Transverse colon (tissue), 4 donors: ENCODE data around the gene MCRIP2.

Experiments used
- CTCF ChIP-seq, 5 experiments: fragments of 200-600 bp in 3 of 5; fragments of 450-650 bp in 2 of 5; sonication (generic) in 3 of 5; IDR thresholded peaks; 1 replicate in 2 of 5; 2 replicates in 3 of 5; pipeline ENCODE4 v1.5.1; 2016 to 2017; ENCODE audit warnings: antibody characterized with exemption in 5 of 5, inconsistent platforms in 3 of 5, mild to moderate bottlenecking in 2 of 5, moderate library complexity in 1 of 5
- EP300 ChIP-seq: sonication (generic); formaldehyde crosslinking; IDR thresholded peaks from one replicate; pipeline ENCODE4 v1.6.1; 2017; ENCODE audit warnings: antibody characterized with exemption, low read depth
- POLR2A ChIP-seq: fragments of 450-650 bp; IDR thresholded peaks from one replicate; pipeline ENCODE4 v1.6.1; 2016; ENCODE audit warnings: antibody characterized with exemption, mild to moderate bottlenecking, moderate library complexity
- POLR2AphosphoS5 ChIP-seq, 3 donors: sonication (generic); formaldehyde crosslinking; IDR thresholded peaks; one replicate each; pipeline ENCODE4 v1.6.1; 2016; ENCODE audit warnings: antibody characterized with exemption in 3 of 3

DNA sequence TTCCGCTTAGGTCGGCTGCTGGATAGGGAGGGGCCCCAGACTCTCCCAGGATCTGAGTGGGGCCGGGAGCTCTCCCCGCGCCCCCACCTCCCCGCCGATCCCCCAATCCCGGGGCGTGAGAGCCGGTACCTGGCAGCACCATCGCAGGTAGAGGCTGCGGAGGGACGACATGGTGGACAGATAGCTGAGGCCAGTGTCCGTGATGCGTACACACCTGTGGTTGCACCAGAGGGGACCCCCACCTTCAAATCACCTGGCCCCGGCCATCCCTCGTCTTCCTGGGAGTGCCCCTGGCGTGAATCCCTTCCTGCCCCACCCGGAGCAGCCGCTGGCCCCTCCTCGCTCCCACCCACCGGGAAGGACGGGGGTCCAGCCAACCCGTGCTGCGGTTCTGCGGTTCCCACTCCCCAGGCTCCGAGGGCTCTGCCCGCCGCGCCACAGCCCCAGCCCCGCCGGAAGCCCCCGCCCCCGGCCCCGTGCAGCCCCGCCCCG lies 53.3 kb downstream of the MCRIP2 start:
- TF ChIP-seq CTCF (IDR thresholded peaks at IDR 0.05) (no peak), EP300 (no peak), POLR2A (no peak), POLR2AphosphoS5 (IDR thresholded peaks at IDR 0.05) (no peak)
